PC-9 (cell line): ENCODE measurements around the gene MORN4. TPM values are rescaled to one million over a fixed set of nuclear protein-coding genes. Genes with fewer than 3 reads are reported as not detected.

ENCODE experiments used
- BruUV-seq: library from RNA; stranded (reverse); fragments of 400-500 nt; replicated peaks from 2 replicates; lab custom pipeline; 2021; lab: Mats Ljungman, UMichigan
- CTCF ChIA-PET: fragments of 300-600 bp; sonication (Branson Sonifier 250); formaldehyde crosslinking; loops from one replicate; lab custom pipeline; 2022; ENCODE audit warnings: antibody characterized with exemption; lab: Charles Lee
- POLR2A ChIA-PET: fragments of 300-600 bp; sonication (Branson Sonifier 250); formaldehyde crosslinking; loops from one replicate; lab custom pipeline; 2022; ENCODE audit warnings: antibody characterized with exemption; ENCODE audit not compliant: unreplicated experiment; lab: Charles Lee
- DNase-seq, 2 experiments: peaks; one replicate each; pipeline versions ENCODE4 v3.0.0 to v3.0.0-alpha.2; 2015 to 2022; ENCODE audit warnings: mixed read lengths in 1 of 2
- H2AFZ ChIP-seq: fragments of 200-600 bp; sonication (generic); 2 replicates; pipeline ENCODE4 v1.8.1; 2017; ENCODE audit warnings: antibody characterized with exemption
- H3F3A ChIP-seq: fragments of 200-600 bp; sonication (generic); 2 replicates; pipeline ENCODE4 v1.8.1; 2017; ENCODE audit warnings: antibody characterized with exemption, mild to moderate bottlenecking, low read depth; ENCODE audit not compliant: insufficient read depth
- H3K27ac ChIP-seq: fragments of 200-600 bp; sonication (generic); 2 replicates; pipeline ENCODE4 v1.6.1; 2016; ENCODE audit warnings: mixed run types
- H3K27me3 ChIP-seq: fragments of 200-600 bp; sonication (generic); 2 replicates; pipeline ENCODE4 v1.6.1; 2016; ENCODE audit warnings: low read depth, mixed run types; ENCODE audit not compliant: insufficient read depth
- H3K36me3 ChIP-seq: fragments of 200-600 bp; sonication (generic); 2 replicates; pipeline ENCODE4 v1.6.1; 2016; ENCODE audit warnings: low read depth, mixed run types
- H3K4me1 ChIP-seq: fragments of 200-600 bp; sonication (generic); replicated peaks from 2 replicates; pipeline ENCODE4 v1.6.1; 2016; ENCODE audit warnings: mixed run types; ENCODE audit not compliant: insufficient read depth
- H3K4me2 ChIP-seq: fragments of 200-600 bp; sonication (generic); 2 replicates; pipeline ENCODE4 v1.6.1; 2017; ENCODE audit warnings: mixed run types
- H3K4me3 ChIP-seq: fragments of 200-600 bp; sonication (generic); 2 replicates; pipeline ENCODE4 v1.6.1; 2016; ENCODE audit warnings: mixed run types
- H3K79me2 ChIP-seq: fragments of 200-600 bp; sonication (generic); 2 replicates; pipeline ENCODE4 v1.6.1; 2017; ENCODE audit warnings: low read depth, mixed run types
- H3K9me2 ChIP-seq: fragments of 200-600 bp; sonication (generic); 2 replicates; pipeline ENCODE4 v1.8.1; 2017; ENCODE audit warnings: mild to moderate bottlenecking; ENCODE audit not compliant: insufficient read depth
- H3K9me3 ChIP-seq: fragments of 200-600 bp; sonication (generic); 2 replicates; pipeline ENCODE4 v1.8.1; 2016; ENCODE audit warnings: low read depth; ENCODE audit not compliant: insufficient read depth
- H4K20me1 ChIP-seq: fragments of 200-600 bp; sonication (generic); 2 replicates; pipeline ENCODE4 v1.8.1; 2017; ENCODE audit not compliant: insufficient read depth
- EZH2 ChIP-seq: fragments of 200-600 bp; sonication (generic); IDR thresholded peaks from 2 replicates; pipeline ENCODE4 v1.8.0; 2017; ENCODE audit warnings: antibody characterized with exemption, low read depth
- intact Hi-C: fragments of 100-400 bp; cut with micrococcal nuclease; formaldehyde crosslinking; loops from one replicate; pipeline ENCODE4 v1.10.0; 2022; ENCODE audit not compliant: unreplicated experiment
- total RNA-seq: library from RNA; stranded (reverse); gene quantifications from 2 replicates; pipeline ENCODE4 v1.2.3, GENCODE V29; 2021
- TF ChIP-seq, protein P1 (sequence below): fragments of 200-600 bp; sonication (generic); conservative IDR thresholded peaks from 2 replicates; pipeline ENCODE4 v1.6.1; 2017; ENCODE audit warnings: mixed run types, antibody characterized with exemption, mild to moderate bottlenecking, moderate library complexity

MORN4 gene
- total RNA-seq, 1 experiment from 2014 or later = 10.0 TPM

DNA sequence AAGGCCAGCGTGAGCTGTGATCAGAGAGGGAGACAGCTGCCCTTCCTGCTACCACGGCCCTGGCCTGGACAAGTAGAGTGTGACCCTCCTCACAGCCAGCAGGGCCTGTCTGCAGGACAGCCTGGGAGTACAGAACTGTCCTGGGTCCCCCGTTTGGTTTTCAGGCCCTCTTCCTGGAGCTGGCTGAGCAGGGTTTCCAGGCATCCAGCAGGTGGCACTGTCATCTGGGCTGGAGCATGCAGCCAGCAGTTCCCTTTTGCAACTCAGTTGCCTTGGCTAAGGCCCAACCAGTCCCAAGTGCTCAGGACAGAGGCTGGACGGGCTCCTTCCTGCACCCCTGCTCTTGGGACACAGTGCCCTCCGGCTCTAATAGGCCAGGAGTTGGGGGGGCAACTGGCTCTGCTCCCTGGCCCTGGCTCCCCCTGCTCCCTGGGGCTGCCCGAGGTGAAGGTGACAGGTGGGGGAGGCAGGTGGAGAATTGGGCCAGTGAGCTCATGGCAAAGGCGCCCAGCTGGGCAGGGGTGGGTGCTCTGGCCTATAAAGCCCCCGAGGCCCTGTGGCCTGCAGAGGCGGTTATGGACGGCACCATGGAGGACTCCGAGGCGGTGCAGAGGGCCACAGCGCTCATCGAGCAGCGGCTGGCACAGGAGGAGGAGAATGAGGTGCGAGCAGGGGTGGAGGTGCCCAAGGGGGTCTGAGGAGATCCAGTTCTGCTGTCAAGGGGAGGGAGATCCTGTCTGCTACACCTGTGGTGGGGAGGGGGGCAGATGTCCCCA, 60.9 kb downstream of the MORN4 start, which contains the start of gene ANKRD2:
Gene ANKRD2 (plus strand): TSS at position 566 of the 776 bp plus-strand sequence. CDS start 10 bp downstream, at position 576.
- TF ChIP-seq, protein P1, sequence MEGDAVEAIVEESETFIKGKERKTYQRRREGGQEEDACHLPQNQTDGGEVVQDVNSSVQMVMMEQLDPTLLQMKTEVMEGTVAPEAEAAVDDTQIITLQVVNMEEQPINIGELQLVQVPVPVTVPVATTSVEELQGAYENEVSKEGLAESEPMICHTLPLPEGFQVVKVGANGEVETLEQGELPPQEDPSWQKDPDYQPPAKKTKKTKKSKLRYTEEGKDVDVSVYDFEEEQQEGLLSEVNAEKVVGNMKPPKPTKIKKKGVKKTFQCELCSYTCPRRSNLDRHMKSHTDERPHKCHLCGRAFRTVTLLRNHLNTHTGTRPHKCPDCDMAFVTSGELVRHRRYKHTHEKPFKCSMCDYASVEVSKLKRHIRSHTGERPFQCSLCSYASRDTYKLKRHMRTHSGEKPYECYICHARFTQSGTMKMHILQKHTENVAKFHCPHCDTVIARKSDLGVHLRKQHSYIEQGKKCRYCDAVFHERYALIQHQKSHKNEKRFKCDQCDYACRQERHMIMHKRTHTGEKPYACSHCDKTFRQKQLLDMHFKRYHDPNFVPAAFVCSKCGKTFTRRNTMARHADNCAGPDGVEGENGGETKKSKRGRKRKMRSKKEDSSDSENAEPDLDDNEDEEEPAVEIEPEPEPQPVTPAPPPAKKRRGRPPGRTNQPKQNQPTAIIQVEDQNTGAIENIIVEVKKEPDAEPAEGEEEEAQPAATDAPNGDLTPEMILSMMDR = peak; percentile 77
- no peak for TF ChIP-seq EZH2
- ChIA-PET POLR2A (no interaction called here), CTCF (interaction anchor here (0.6 to 1.7 kb wide), 4 partner anchors 12 to 106 kb away, joined by 4 to 5 read pairs (median 5); partner anchors contain the start of gene HOGA1)
- intact Hi-C loops = loop anchor here (5.0 kb wide), 1 partner anchor 110 kb away; no protein-coding TSS in a partner anchor
- DNase-seq = peak; percentile 52 to 62
- no peaks in the 10 kb centered on the region for H3K27me3 ChIP-seq
- H3K4me1 ChIP-seq = peaks cover 60% of the 10 kb centered on the region
- no peaks in the 10 kb centered on the region for H3K79me2 ChIP-seq
- peak within 1 kb of the TSS; percentile 76 for H3K4me2 ChIP-seq
- BruUV-seq = no TSS peak
- H4K20me1 ChIP-seq = no peaks in the 10 kb centered on the region
- H3K9me3 ChIP-seq = no peaks in the 10 kb centered on the region
- H3K27ac ChIP-seq = peak within 1 kb of the TSS; percentile 93
- peak within 1 kb of the TSS; percentile 14; the same call in 1 of the 2 replicates for H3K4me3 ChIP-seq
- H3K9me2 ChIP-seq = no peaks in the 10 kb centered on the region
- H3K36me3 ChIP-seq = no peaks in the 10 kb centered on the region
- peaks cover 43% of the 10 kb centered on the region; the same call in 1 of the 2 replicates for H3F3A ChIP-seq
- H2AFZ ChIP-seq = no peak within 1 kb of the TSS

DNA sequence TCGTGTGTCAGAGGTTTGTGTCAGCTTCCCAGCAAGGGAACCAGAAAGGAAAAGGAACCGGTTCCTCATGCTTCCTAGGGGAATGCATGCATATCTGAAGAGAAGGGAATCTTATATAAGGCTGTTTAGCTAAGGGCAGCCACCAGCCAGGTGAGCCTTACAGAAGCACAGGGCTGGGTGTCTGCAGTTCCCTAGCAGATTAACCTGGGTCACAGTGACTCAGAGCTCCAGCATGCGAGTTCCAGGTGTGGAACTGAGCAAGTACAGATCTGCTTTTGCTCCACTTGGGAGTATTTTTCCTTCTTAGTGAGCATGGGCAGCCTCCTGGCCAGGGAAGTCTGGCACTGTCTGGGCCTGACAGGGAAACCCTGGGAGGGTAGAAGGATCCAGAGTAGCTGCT, 61.7 kb downstream of the MORN4 start:
- H3K27ac ChIP-seq = peak overlapping the region; percentile 93
- H3K4me2 ChIP-seq = peak overlapping the region; percentile 76
- DNase-seq = peak; percentile 77 to 96

More for the DNA sequence above, 61.7 kb downstream of the MORN4 start:
- no TSS peak for BruUV-seq
- Histone ChIP-seq H3F3A (peaks cover 44% of the 10 kb centered on the region; the same call in 1 of the 2 replicates), H3K4me1 (peaks cover 65% of the 10 kb centered on the region), H4K20me1 (no peaks in the 10 kb centered on the region), H3K36me3 (no peaks in the 10 kb centered on the region), H3K4me3 (peak overlapping the region; percentile 14; the same call in 1 of the 2 replicates), H3K9me3 (no peaks in the 10 kb centered on the region), H3K27me3 (no peaks in the 10 kb centered on the region), H3K9me2 (no peaks in the 10 kb centered on the region), H2AFZ (no peak overlapping the region), H3K79me2 (no peaks in the 10 kb centered on the region)
- intact Hi-C loops = loop anchor here (1.0 to 5.0 kb wide), 2 partner anchors 73 to 109 kb away; partner anchors contain the start of genes MMS19 and UBTD1
- ChIA-PET POLR2A (no interaction called here), CTCF (interaction anchor here (0.7 to 1.7 kb wide), 5 partner anchors 12 to 157 kb away, joined by 3 to 5 read pairs (median 4); partner anchors contain the start of gene HOGA1)
- no peak for TF ChIP-seq EZH2
- TF ChIP-seq, protein P1 = no peak
